Natural killer cell treated with Interleukin-12 subunit alpha and Interleukin-12 subunit beta and Interleukin-15 and Interleukin-18, amount 100 ng/mL, for 72 hours (primary cell): ENCODE results near the gene ABHD2. TPM values are rescaled to one million over a fixed set of nuclear protein-coding genes. Genes with fewer than 3 reads are reported as not detected.
"Not testable (repeated sequence)": the region's sequence is repeated elsewhere in the genome, so short reads cannot be mapped to it uniquely, and the experiment has no call there.

Source experiments
- ATAC-seq, 2 donors: fragments of 150-1000 bp; cut with Tn5 transposase in 1 of 2; sonication (Bioruptor Pico), chemical (Tn5 transposase) in 1 of 2; 2 replicates each; pipeline ENCODE4 v1.10.0; 2021
- DNase-seq: peaks from one replicate; pipeline ENCODE4 v3.0.0; 2022; ENCODE audit warnings: low spot score
- H3K27ac Mint-ChIP-seq, 2 donors: 1 replicate in 1 of 2; 2 replicates in 1 of 2; pipeline ENCODE4 v1.8.0; 2022; ENCODE audit warnings: mixed read lengths in 2 of 2, mild to moderate bottlenecking in 1 of 2, moderate library complexity in 1 of 2
- H3K27me3 Mint-ChIP-seq, 2 donors: 1 replicate in 1 of 2; 2 replicates in 1 of 2; pipeline ENCODE4 v1.8.0; 2022; ENCODE audit warnings: mixed read lengths in 2 of 2
- H3K36me3 Mint-ChIP-seq: one replicate; pipeline ENCODE4 v1.8.0; 2022; ENCODE audit warnings: mixed read lengths
- H3K4me1 Mint-ChIP-seq, 2 donors: 1 replicate in 1 of 2; 2 replicates in 1 of 2; pipeline ENCODE4 v1.8.0; 2022; ENCODE audit warnings: low read depth in 2 of 2, mixed read lengths in 2 of 2, mild to moderate bottlenecking in 1 of 2
- H3K4me3 Mint-ChIP-seq: one replicate; pipeline ENCODE4 v1.8.0; 2022; ENCODE audit warnings: mixed read lengths
- H3K9me3 Mint-ChIP-seq: 2 replicates; pipeline ENCODE4 v1.8.0; 2022; ENCODE audit warnings: mixed read lengths
- total RNA-seq, 2 donors: library from RNA; stranded (reverse); gene quantifications; one replicate each; pipeline ENCODE4 v1.2.3, GENCODE V29; 2022

The ABHD2 gene
- total RNA-seq, 2 donors from 2014 or later, result 130 to 214 TPM

- Mint-ChIP-seq H3K27ac (peak overlapping the region; percentile 63 to 89), H3K27me3 (no peaks in the 10 kb centered on the region), H3K9me3 (no peaks in the 10 kb centered on the region), H3K4me1 (peaks cover 38 to 61% of the 10 kb centered on the region in 2 donors), H3K36me3 (peaks cover 12% of the 10 kb centered on the region), H3K4me3 (peak overlapping the region; percentile 55)
- DNase-seq (no peak), ATAC-seq (peak; percentile 84 to 86)
These were observed 24.2 kb downstream of the ABHD2 start for GRCh38 chr15:89112341-89112971.

GRCh38 chr15:89113296-89114024 lies 25.2 kb downstream of the ABHD2 start:
- DNase-seq (no peak), ATAC-seq (no peak)
- Mint-ChIP-seq H3K9me3 (no peaks in the 10 kb centered on the region), H3K4me3 (peak overlapping the region; percentile 40), H3K27ac (peak overlapping the region; percentile 63 to 89), H3K27me3 (no peaks in the 10 kb centered on the region), H3K36me3 (peaks cover 17% of the 10 kb centered on the region), H3K4me1 (peaks cover 35 to 55% of the 10 kb centered on the region in 2 donors)

- Mint-ChIP-seq H3K4me1 (peaks cover 40 to 57% of the 10 kb centered on the region in 2 donors), H3K9me3 (no peaks in the 10 kb centered on the region), H3K27ac (peak overlapping the region in 1 of 2 donors; percentile 81), H3K36me3 (peaks cover 24% of the 10 kb centered on the region), H3K27me3 (no peaks in the 10 kb centered on the region), H3K4me3 (no peak overlapping the region)
- DNase-seq (no peak), ATAC-seq (no peak)
These were observed 26.7 kb downstream of the ABHD2 start for GRCh38 chr15:89114990-89115389.

GRCh38 chr15:89115547-89115946 lies 27.3 kb downstream of the ABHD2 start:
- Mint-ChIP-seq H3K36me3 (peaks cover 24% of the 10 kb centered on the region), H3K9me3 (no peaks in the 10 kb centered on the region), H3K4me3 (no peak overlapping the region), H3K4me1 (peaks cover 40 to 57% of the 10 kb centered on the region in 2 donors), H3K27me3 (no peaks in the 10 kb centered on the region), H3K27ac (peak overlapping the region in 1 of 2 donors; percentile 81)
- ATAC-seq (no peak), DNase-seq (no peak)

GRCh38 chr15:89116404-89116803 lies 28.1 kb downstream of the ABHD2 start:
- Mint-ChIP-seq H3K36me3 (peaks cover 30% of the 10 kb centered on the region), H3K9me3 (no peaks in the 10 kb centered on the region), H3K4me3 (no peak overlapping the region), H3K27me3 (no peaks in the 10 kb centered on the region), H3K4me1 (peaks cover 40 to 63% of the 10 kb centered on the region in 2 donors), H3K27ac (peak overlapping the region in 1 of 2 donors; percentile 81)
- ATAC-seq (no peak), DNase-seq (no peak)

- DNase-seq (no peak), ATAC-seq (peak in 1 of 2 donors; percentile 76)
- Mint-ChIP-seq H3K4me1 (peaks cover 32 to 61% of the 10 kb centered on the region in 2 donors), H3K9me3 (no peaks in the 10 kb centered on the region), H3K27me3 (no peaks in the 10 kb centered on the region), H3K27ac (peak overlapping the region; percentile 71 to 74), H3K4me3 (peak overlapping the region; percentile 26), H3K36me3 (peaks cover 38% of the 10 kb centered on the region)
These were observed 29.5 kb downstream of the ABHD2 start for GRCh38 chr15:89117790-89118189.

- Mint-ChIP-seq H3K27ac (peak overlapping the region; percentile 71 to 74), H3K27me3 (no peaks in the 10 kb centered on the region), H3K36me3 (peaks cover 38% of the 10 kb centered on the region), H3K4me3 (no peak overlapping the region), H3K9me3 (no peaks in the 10 kb centered on the region), H3K4me1 (peaks cover 25 to 53% of the 10 kb centered on the region in 2 donors)
- DNase-seq (no peak), ATAC-seq (no peak)
These were observed 30.3 kb downstream of the ABHD2 start for GRCh38 chr15:89118481-89118989.

- no peak overlapping the region for H3K4me3 Mint-ChIP-seq
These were observed 31.5 kb downstream of the ABHD2 start for GRCh38 chr15:89119489-89120478.

GRCh38 chr15:89120479-89121000 lies 32.3 kb downstream of the ABHD2 start:
- peak overlapping the region; percentile 8 to 74 for H3K27ac Mint-ChIP-seq
- DNase-seq, result not testable (repeated sequence)

More at GRCh38 chr15:89119489-89120478, 31.5 kb downstream of the ABHD2 start:
- ATAC-seq, result no peak
- Mint-ChIP-seq H3K27ac (peak overlapping the region; percentile 71 to 74), H3K36me3 (peaks cover 32% of the 10 kb centered on the region), H3K4me1 (peaks cover 18 to 46% of the 10 kb centered on the region in 2 donors), H3K27me3 (no peaks in the 10 kb centered on the region), H3K9me3 (no peaks in the 10 kb centered on the region)
- no peak for DNase-seq

GRCh38 chr15:89121414-89121813 lies 33.2 kb downstream of the ABHD2 start:
- H3K36me3 Mint-ChIP-seq, result peaks cover 38% of the 10 kb centered on the region

More at GRCh38 chr15:89120479-89121000, 32.3 kb downstream of the ABHD2 start:
- H3K4me3 Mint-ChIP-seq, H3K27me3 Mint-ChIP-seq, ATAC-seq, H3K9me3 Mint-ChIP-seq: not testable (repeated sequence)
- H3K4me1 Mint-ChIP-seq, result peaks cover 15 to 42% of the 10 kb centered on the region in 2 donors
- H3K36me3 Mint-ChIP-seq, result peaks cover 29% of the 10 kb centered on the region

GRCh38 chr15:89122505-89123180 lies 34.4 kb downstream of the ABHD2 start:
- Mint-ChIP-seq H3K27ac (peak overlapping the region in 1 of 2 donors; percentile 69), H3K4me3 (no peak overlapping the region), H3K9me3 (no peaks in the 10 kb centered on the region), H3K36me3 (peaks cover 34% of the 10 kb centered on the region), H3K4me1 (peaks cover 23 to 39% of the 10 kb centered on the region in 2 donors), H3K27me3 (no peaks in the 10 kb centered on the region)
- ATAC-seq, result no peak
- DNase-seq, result no peak

More at GRCh38 chr15:89121414-89121813, 33.2 kb downstream of the ABHD2 start:
- DNase-seq (no peak), ATAC-seq (no peak)
- no peak overlapping the region for H3K4me3 Mint-ChIP-seq
- no peaks in the 10 kb centered on the region for H3K9me3 Mint-ChIP-seq
- peak overlapping the region; percentile 8 to 69 for H3K27ac Mint-ChIP-seq
- H3K4me1 Mint-ChIP-seq, result peaks cover 24 to 44% of the 10 kb centered on the region in 2 donors
- no peaks in the 10 kb centered on the region for H3K27me3 Mint-ChIP-seq

- ATAC-seq (no peak), DNase-seq (no peak)
- Mint-ChIP-seq H3K27me3 (no peaks in the 10 kb centered on the region), H3K27ac (peak overlapping the region in 1 of 2 donors; percentile 69), H3K4me3 (no peak overlapping the region), H3K9me3 (no peaks in the 10 kb centered on the region), H3K36me3 (peaks cover 32% of the 10 kb centered on the region), H3K4me1 (peaks cover 20 to 36% of the 10 kb centered on the region in 2 donors)
These were observed 34.9 kb downstream of the ABHD2 start for GRCh38 chr15:89123181-89123525.
